Inferior parietal cortex (tissue), 1 donor: ENCODE data around the gene NME3.
A peak's percentile ranks its signal among the peaks of the same experiment; 100 is the strongest.

Experiments used
- DNase-seq: peaks from one replicate; pipeline ENCODE4 v3.0.0-alpha.2; 2016; ENCODE audit errors: extremely low spot score

The NME3 gene

GRCh38 chr16:1780677-1781072, 9.3 kb upstream of the NME3 start:
- no peak for DNase-seq

- no peak for DNase-seq
Measured at GRCh38 chr16:1779741-1780676, 8.7 kb upstream of the NME3 start.

DNA sequence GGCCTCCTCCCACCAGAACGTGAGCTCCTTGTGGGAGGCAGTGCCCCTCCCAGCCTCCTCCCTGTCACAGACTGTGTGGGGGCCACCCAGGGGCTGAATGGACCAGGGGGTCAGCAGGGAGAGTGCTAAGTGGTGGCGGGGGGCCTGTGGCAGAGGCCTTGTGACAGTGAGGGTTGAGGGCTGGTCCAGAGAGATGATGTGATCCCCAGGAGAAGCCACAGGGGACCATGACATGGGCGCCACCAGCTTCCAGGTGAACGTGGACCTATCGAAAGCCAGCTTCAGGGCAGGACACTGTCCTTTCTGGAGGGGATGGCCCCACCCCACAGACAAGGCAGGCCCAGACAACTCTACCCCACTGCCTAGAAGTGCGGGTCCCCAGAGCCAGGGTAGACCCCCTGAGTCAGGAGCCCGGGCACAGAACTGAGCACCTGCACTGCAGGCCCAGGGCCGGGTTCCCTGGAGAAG, 7.9 kb upstream of the NME3 start:
- no peak for DNase-seq

DNA sequence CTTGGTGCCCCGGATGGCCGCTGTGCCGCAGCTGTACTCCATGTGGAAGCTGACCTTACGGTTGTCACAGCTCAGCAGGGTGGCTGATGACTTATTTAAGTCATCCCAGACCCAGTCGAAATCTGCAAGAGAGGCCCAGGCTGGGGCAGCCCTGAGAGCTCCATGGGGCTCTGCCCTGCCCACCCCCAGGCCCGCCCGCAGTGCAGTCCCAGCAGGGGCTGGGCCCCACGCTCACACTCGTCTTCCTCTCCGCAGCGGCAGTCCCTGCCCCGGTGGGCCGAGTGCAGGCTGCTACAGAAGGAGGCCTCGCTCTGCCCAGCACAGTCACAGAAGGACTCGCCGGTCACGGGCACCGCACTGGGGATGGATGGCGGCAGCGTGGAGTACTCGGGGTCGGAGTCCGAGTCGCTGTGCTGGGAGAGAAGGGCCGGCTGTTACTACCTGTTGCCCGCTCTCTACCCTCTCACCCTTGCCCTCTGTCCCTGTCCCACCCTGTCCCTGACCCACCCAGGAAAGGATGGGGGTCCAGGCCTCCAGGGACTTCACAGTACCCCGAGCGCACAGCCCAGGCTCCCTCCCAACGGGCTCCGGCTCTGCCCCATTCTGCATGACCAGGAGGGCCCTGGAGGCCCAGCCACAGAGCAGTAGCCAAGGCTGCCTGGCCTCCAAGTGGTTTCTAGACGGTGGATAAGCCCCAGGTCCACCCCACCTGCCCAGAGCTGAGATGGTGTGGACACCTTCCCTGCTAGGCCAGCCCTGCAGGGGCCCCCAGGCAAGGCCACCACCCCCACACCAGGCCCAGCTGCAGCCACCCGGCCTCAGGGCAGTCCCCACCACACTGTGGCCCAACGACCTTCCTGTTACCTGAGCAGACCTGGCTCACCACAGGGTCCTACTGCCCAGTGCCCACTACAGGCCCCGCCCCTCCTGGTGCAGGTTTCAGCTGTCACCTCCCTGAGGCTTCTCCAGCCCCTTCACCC, 7.1 kb upstream of the NME3 start:
- no peak for DNase-seq

DNA sequence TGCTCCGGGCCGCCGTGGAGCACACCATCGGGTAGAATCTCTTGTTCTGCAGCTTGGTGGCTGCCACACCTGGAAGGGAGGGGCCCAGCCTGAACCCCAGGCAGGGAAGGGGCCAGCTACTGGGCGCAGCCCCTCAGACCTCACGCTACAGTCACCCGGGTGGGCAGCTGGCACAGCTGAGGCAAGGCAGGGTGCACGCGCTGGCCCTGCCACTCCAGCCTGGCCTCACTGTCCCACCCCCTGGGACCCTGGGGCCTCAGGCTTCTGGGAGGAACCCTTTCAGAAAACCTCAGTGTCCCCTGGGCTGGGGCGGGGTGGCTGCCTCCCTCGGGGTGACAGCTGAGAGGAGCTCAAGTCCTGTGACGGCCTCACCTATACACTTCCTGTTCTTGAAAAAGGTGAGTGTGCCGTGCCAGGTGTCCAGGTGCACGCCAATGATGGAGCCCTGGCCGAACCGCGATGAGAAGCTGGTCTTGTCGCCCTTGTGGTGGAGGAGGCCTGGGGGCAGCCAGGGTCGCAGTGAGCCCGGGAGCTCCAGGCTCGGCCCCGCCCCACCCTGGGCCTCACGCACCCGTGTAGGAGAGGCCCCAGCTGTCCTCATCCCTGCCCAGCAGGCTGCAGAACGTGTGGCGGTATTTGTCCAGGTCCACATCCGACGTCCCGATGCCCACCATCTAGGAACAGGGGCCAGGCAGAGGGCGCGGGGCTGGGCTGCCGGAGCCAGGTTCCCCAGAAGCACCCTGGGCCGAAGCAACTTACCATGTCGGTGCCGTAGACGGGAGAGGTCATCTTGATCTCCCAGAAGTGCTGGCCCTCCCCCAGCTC, 6.2 kb upstream of the NME3 start:
- no peak for DNase-seq

GRCh38 chr16:1776991-1777374, 5.6 kb upstream of the NME3 start:
- no peak for DNase-seq

DNA sequence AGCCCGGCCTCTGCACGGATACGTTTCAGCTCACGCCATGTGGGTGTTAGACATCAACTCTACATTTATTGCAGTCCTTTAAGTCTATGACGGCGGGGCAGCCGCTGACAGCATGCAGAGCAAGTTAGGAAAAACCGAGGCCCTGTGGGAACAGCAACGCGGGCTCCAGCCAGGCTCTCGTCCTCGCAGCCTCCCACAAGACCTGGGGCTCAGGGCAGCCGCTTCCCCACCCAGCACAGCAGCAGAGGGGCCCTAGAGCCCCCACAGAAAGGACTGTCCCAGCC, 5.3 kb upstream of the NME3 start:
- no peak for DNase-seq

DNA sequence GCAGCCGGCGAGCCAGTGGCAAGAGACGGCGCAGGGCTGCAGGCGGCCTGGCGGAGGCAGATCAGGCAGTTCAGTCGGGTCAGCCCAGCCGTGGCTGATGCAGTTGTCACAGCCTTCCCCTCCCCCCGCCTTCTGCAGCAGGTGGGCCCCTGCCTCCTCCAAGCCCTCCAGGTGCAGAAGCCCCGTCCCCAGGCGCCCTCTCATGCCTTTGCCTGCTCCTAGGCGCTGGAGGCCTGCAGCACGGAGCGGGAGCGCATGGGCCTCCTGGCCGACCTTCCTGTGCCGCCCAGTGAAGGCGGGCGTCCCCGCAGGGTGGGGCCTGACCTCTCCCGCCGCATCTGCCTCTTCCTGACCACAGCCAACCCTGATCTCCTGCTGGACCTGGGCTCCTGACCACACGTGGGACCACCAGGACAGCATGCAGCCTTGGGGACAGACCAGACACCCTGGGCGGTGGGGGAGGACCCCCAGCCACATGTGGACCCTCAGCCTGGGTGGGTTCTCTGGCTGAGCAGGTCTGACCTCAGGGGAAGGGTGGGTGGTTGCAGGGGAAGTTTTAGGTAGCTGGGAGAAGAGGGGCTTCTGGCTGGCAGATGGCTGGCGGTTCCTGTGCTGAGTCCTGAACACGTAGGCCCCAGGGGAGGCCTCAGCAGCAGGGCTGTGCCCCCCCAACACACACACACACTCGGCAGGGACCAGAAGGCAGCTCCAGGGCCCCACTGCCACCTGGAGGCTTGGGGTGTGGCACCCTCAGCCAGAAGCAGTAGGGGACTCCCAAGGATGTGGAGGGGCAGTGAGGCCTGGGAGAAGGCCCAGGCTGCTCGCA, 4.7 kb upstream of the NME3 start:
- DNase-seq, result no peak

- no peak for DNase-seq
Measured at GRCh38 chr16:1775006-1775845, 3.9 kb upstream of the NME3 start.

- DNase-seq, result no peak
Measured at GRCh38 chr16:1774448-1774780, 3.1 kb upstream of the NME3 start.

DNA sequence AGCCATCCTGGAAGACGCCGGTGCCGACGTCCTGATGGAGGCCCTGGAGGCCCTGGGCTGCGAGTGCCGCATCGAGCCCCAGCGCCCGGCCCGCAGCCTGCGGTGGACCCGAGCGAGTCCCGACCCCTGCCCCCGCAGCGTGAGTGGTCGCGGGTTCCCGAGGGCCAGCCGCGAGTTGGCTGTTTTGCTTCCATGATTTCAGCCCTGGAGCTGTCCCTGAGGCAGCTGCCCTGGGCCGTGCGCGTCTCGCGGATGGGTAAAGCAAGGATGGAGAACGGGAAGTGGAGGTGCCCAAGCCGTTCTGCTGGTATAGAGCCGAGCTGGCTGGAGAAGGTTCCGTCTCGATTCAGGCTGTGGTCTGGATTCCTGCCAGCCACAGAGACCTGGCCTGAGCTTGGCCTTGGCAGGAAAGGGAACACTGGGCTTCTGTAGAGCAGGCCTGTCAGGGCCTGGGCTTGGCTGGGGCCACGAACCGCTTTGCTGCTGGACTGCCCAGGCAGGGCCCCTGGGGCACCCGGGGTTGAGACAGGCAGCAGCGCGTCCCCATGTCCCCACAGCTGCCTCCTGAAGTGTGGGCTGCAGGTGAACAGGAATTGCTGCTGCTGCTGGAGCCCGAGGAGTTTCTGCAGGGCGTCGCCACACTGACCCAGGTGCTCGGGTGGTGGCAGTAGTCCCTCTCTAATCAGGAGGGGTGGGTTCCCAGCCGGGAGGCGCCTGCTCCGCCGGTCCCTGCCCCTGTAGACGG, 2.5 kb upstream of the NME3 start:
- peak; percentile 6 for DNase-seq

- peak; percentile 86 for DNase-seq
Measured at GRCh38 chr16:1772908-1773702, 1.8 kb upstream of the NME3 start, which contains the start of gene MRPS34. TSS of gene MRPS34 (minus strand) at chr16:1773134. CDS start at chr16:1773119, 15 bp downstream.

DNA sequence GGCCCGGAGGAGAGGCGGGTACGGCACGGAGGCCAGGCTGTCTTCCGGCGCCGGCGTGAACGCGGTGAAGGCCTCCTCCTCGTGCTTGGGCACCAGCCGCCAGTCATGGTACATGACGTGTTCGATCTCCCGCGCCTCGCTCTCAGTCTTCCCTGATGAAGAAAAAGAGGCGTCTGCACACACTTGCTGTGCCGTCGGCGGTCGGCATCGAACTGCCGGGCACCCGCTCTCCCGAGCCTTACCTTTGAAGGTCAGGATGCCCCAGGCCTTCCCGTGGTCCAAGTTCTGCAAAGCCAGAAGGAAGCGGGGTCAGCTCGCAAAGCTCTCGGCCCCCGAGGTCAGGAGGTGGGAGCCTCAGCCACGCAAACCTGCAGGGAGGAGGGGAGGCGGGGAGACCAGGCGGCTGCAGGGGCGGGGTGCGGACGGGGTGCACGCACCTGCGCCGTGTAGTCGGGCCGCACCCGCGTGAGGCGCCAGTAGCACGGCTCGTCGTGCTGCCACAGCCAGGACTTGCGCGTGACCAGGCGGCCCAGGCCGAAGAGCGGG, 1.1 kb upstream of the NME3 start, which contains the start of gene EME2:
Gene EME2 (plus strand): TSS at position 449 of the 546 bp plus-strand sequence. CDS start 418 bp downstream, outside the sequence.
- DNase-seq, result no peak

DNA sequence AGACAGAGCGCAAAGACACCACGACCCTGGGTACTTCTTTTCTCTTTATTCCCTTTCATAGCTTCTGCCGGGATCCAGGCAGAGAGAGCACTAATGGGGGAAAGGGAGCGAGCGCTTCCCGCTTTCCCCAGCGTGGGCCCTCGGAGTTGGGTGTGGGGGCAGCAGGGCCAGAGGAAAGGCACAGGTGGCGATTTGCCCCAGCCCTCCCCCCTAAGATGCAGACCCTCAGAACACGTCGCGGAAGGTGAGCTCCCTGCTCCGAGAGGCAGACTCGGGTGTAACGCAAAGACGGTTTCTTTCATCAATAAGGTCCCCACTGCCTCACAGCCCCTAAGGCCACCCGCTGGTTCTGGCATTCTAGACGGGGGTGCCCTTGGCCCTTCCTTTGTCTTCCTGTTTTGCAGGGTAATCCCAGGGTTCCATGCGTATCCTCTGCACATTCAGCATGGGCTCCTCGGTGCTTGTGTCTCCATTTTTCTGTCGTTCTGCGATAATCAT, 570 bp upstream of the NME3 start:
- DNase-seq, result no peak

DNA sequence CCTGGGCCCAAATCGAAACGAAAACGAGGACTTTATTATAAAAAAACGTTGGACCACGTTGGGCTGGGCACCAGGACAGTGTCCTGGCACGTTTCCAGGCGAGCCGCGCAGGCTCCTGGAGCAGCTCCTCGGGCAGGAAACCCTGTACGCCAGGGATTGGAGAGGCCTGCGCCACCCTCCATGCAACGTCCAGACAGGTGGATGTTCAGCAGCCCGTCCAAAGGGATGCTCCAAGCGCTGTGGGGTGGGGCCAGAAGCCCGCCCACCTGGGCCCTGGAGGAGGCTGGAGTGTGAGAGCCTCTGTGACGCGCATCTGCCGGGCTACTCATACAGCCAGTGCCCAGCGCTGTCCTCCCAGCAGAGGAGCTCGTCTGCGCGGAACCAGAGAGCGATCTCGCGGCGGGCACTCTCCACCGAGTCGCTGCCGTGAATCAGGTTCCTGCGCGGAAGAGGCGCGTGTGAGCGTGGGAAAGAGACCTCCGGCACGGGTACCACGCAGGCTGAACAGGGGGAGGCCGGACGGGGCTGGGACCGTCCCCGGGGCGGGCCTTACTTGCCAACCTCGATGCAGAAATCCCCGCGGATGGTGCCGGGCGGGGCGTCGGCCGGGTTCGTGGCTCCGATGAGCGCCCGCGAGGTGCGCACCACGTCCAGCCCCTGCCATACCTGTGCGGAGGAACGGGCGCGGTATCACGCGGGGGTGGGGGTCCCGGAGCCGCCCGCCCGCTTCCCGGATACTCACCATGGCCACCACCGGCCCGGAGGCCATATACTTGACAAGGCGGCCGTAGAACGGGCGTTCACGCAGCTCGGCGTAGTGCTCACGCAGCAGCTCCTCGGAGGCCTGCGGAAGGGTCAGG, 785 bp downstream of the NME3 start:
- DNase-seq, result peak; percentile 47

DNA sequence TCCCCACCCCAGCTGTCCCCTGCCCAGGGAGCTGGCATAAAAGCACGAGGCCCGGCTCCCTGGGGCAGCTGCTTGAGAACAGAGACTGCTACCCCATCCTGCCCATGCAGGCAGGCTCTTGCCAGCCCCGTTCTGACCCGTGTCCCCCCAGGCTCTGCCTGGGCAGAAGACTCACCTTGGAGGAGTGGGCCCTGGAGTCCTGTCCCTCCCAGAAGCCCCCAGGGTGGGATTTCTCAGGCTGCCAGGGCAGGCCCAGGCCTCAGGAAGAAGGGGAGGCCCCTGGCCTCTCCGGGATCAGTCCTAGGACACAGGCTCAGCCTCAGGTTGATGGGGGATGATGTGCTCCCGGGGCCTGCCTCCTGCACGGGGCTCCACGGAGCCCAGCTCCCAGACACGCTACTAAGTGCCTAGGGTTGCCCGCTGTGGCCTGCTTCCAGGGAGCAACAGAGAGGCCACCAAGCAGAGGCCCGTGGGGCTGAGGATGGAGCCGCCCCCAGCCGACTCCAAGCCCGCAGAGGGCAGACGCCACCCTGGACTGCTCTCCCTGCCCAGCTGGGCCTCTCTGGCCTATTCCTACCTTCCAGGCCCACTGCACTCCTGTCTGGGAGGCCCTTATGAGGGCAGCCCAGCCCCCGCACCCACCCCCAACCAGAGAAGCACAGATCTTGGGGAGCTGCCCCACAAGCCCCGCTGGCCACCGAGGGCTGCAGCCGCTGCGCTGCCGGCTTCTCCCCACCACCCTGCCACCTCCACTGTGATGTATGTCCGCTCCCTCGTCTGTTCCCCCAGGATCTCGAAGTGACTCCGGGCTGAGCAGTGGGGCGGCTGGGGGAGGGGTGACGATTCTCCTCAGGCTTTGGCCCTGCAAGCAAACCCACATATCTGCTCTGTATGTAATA, 1.7 kb downstream of the NME3 start:
- DNase-seq, result no peak
